Activated CD4-positive, alpha-beta memory T cell treated with anti-CD3 and anti-CD28 coated beads for 36 hours (primary cell): ENCODE measurements around the gene GARNL3. TPM values are rescaled to one million over a fixed set of nuclear protein-coding genes. Genes with fewer than 3 reads are reported as not detected.

Experiments
- CTCF ChIA-PET: fragments of 350-600 bp; sonication (Branson Sonifier 250); formaldehyde crosslinking; loops from one replicate; lab custom pipeline; 2021; ENCODE audit warnings: antibody characterized with exemption, inconsistent platforms; lab: Charles Lee
- POLR2A ChIA-PET: fragments of 350-600 bp; sonication (Branson Sonifier 250); formaldehyde crosslinking; loops from one replicate; lab custom pipeline; 2021; ENCODE audit warnings: antibody characterized with exemption; lab: Charles Lee
- DNase-seq: peaks from one replicate; pipeline ENCODE4 v3.0.0-alpha.2; 2020
- H3K27ac Mint-ChIP-seq: one replicate; pipeline ENCODE4 v1.8.0; 2021; ENCODE audit warnings: mixed read lengths
- H3K27me3 Mint-ChIP-seq: one replicate; pipeline ENCODE4 v1.8.0; 2021; ENCODE audit warnings: mixed read lengths
- H3K36me3 Mint-ChIP-seq: one replicate; pipeline ENCODE4 v1.8.0; 2021; ENCODE audit warnings: mixed read lengths
- H3K4me1 Mint-ChIP-seq: one replicate; pipeline ENCODE4 v1.8.0; 2021; ENCODE audit warnings: low read depth, mixed read lengths
- H3K4me3 Mint-ChIP-seq: one replicate; pipeline ENCODE4 v1.8.0; 2021; ENCODE audit warnings: mild to moderate bottlenecking, mixed read lengths
- H3K9me3 Mint-ChIP-seq: one replicate; pipeline ENCODE4 v1.8.0; 2021; ENCODE audit warnings: mixed read lengths
- intact Hi-C: fragments of 100-400 bp; cut with micrococcal nuclease; formaldehyde crosslinking; loops from one replicate; pipeline ENCODE4 v1.15.1; 2023
- total RNA-seq, 2 experiments: library from RNA; stranded (reverse); gene quantifications; one replicate each; pipeline ENCODE4 v1.2.3, GENCODE V29; 2021

GARNL3 gene
- total RNA-seq, 2 experiments from 2014 or later, result 3.5 to 3.9 TPM

DNA sequence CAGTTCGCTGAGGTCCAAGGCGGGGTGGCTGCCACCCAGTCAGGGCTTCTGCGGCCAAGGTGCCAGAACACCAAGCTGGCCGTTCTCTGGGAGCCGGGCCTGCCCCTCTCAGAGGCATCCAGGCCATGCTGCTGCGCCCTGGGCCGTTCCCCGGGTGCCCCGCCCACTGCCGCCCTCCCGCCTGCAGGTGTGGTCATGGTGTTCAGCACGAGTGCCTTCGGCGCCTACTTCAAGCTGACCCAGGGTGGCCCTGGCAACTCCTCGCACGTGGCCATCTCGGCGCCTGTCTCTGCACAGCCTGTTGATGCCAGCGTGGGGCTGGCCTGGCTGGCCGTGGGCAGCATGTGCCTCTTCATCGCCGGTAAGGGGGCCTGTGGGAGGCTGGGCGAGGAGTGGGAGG, 140.1 kb downstream of the GARNL3 start:
- no peaks in the 10 kb centered on the region for H3K36me3 Mint-ChIP-seq
- no peak overlapping the region for H3K27ac Mint-ChIP-seq
- POLR2A ChIA-PET, result no interaction called here
- intact Hi-C loops, result no loop called here
- H3K4me1 Mint-ChIP-seq, result no peaks in the 10 kb centered on the region
- H3K4me3 Mint-ChIP-seq, result no peak overlapping the region
- CTCF ChIA-PET, result interaction anchor here (1.0 kb wide), 1 partner anchor 8 kb away, joined by 3 read pairs; the partner anchor contains the start of gene SLC2A8
- DNase-seq, result no peak
- H3K27me3 Mint-ChIP-seq, result peaks cover 26% of the 10 kb centered on the region
- H3K9me3 Mint-ChIP-seq, result no peaks in the 10 kb centered on the region

GRCh38 chr9:127405344-127406125, 141.0 kb downstream of the GARNL3 start:
- Mint-ChIP-seq H3K9me3 (no peaks in the 10 kb centered on the region), H3K4me1 (no peaks in the 10 kb centered on the region), H3K27me3 (peaks cover 21% of the 10 kb centered on the region), H3K27ac (no peak overlapping the region), H3K4me3 (no peak overlapping the region), H3K36me3 (no peaks in the 10 kb centered on the region)
- CTCF ChIA-PET, result interaction anchor here (0.6 to 1.0 kb wide), 2 partner anchors 9 to 191 kb away, joined by 3 read pairs; partner anchors contain the start of gene SLC2A8
- POLR2A ChIA-PET, result no interaction called here
- intact Hi-C loops, result no loop called here
- no peak for DNase-seq

- CTCF ChIA-PET, result interaction anchor here (0.7 kb wide), 1 partner anchor 9 kb away, joined by 3 read pairs; no protein-coding TSS in a partner anchor
- no peaks in the 10 kb centered on the region for H3K36me3 Mint-ChIP-seq
- H3K27me3 Mint-ChIP-seq, result peaks cover 18% of the 10 kb centered on the region
- intact Hi-C loops, result no loop called here
- POLR2A ChIA-PET, result no interaction called here
- DNase-seq, result no peak
- no peak overlapping the region for H3K4me3 Mint-ChIP-seq
- no peaks in the 10 kb centered on the region for H3K9me3 Mint-ChIP-seq
- H3K4me1 Mint-ChIP-seq, result no peaks in the 10 kb centered on the region
- H3K27ac Mint-ChIP-seq, result no peak overlapping the region
Measured at GRCh38 chr9:127406799-127407491, 142.4 kb downstream of the GARNL3 start.

- CTCF ChIA-PET, result interaction anchor here (0.7 kb wide), 1 partner anchor 8 kb away, joined by 3 read pairs; no protein-coding TSS in a partner anchor
- H3K4me3 Mint-ChIP-seq, result no peak overlapping the region
Measured at GRCh38 chr9:127407492-127407843, 142.9 kb downstream of the GARNL3 start.

GRCh38 chr9:127411122-127411521, 146.5 kb downstream of the GARNL3 start:
- Mint-ChIP-seq H3K4me3 (no peak overlapping the region), H3K27ac (no peak overlapping the region), H3K27me3 (peaks cover 22% of the 10 kb centered on the region), H3K36me3 (no peaks in the 10 kb centered on the region), H3K4me1 (no peaks in the 10 kb centered on the region), H3K9me3 (no peaks in the 10 kb centered on the region)
- DNase-seq, result no peak
- intact Hi-C loops, result no loop called here
- ChIA-PET POLR2A (no interaction called here), CTCF (no interaction called here)

More at GRCh38 chr9:127407492-127407843, 142.9 kb downstream of the GARNL3 start:
- DNase-seq, result no peak
- Mint-ChIP-seq H3K9me3 (no peaks in the 10 kb centered on the region), H3K27ac (no peak overlapping the region), H3K4me1 (no peaks in the 10 kb centered on the region), H3K36me3 (no peaks in the 10 kb centered on the region), H3K27me3 (peaks cover 15% of the 10 kb centered on the region)
- intact Hi-C loops, result no loop called here
- POLR2A ChIA-PET, result no interaction called here

- intact Hi-C loops, result no loop called here
- peaks cover 23% of the 10 kb centered on the region for H3K27me3 Mint-ChIP-seq
- ChIA-PET POLR2A (interaction anchor here (1.1 kb wide), 1 partner anchor 9 kb away, joined by 3 read pairs; the partner anchor contains the start of gene ZNF79), CTCF (interaction anchor here (1.4 to 1.8 kb wide), 2 partner anchors 8 to 18 kb away, joined by 3 to 4 read pairs; partner anchors contain the start of gene SLC2A8)
- no peaks in the 10 kb centered on the region for H3K9me3 Mint-ChIP-seq
- no peaks in the 10 kb centered on the region for H3K36me3 Mint-ChIP-seq
- H3K4me1 Mint-ChIP-seq, result peaks cover 4% of the 10 kb centered on the region
- DNase-seq, result no peak
- H3K27ac Mint-ChIP-seq, result no peak overlapping the region
- H3K4me3 Mint-ChIP-seq, result no peak overlapping the region
Measured at GRCh38 chr9:127415141-127415540, 150.6 kb downstream of the GARNL3 start.

DNA sequence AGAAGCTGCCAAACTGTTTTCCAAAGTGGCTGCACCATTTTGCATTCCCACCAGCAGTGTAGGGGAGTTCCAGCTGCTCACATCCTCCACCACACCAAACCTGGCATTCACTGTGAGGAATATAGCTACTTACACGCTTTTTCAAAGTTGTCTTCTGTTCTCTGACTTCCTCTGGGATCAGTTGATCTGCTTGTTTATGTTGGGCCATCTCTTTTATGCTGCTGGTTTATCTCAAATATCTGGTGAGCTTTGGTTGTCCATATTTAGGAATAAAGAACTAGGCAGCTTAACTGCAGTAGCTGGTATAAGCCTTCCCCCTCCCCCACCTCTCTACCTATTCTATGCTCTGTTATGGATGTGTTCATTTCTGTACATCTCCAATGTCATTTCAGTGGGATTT, 151.1 kb downstream of the GARNL3 start:
- Mint-ChIP-seq H3K9me3 (no peaks in the 10 kb centered on the region), H3K27me3 (peaks cover 23% of the 10 kb centered on the region), H3K36me3 (no peaks in the 10 kb centered on the region), H3K4me3 (no peak overlapping the region), H3K27ac (no peak overlapping the region), H3K4me1 (peaks cover 4% of the 10 kb centered on the region)
- POLR2A ChIA-PET, result interaction anchor here (1.1 kb wide), 1 partner anchor 8 kb away, joined by 3 read pairs; the partner anchor contains the start of gene ZNF79
- no peak for DNase-seq
- intact Hi-C loops, result no loop called here
- CTCF ChIA-PET, result interaction anchor here (1.4 to 1.8 kb wide), 2 partner anchors 8 to 18 kb away, joined by 3 to 4 read pairs; partner anchors contain the start of gene SLC2A8

- DNase-seq, result no peak
- intact Hi-C loops, result no loop called here
- CTCF ChIA-PET, result interaction anchor here (1.0 to 1.2 kb wide), 3 partner anchors 29 to 203 kb away, joined by 3 to 4 read pairs (median 3); no protein-coding TSS in a partner anchor
- no peaks in the 10 kb centered on the region for H3K36me3 Mint-ChIP-seq
- no peaks in the 10 kb centered on the region for H3K9me3 Mint-ChIP-seq
- peaks cover 4% of the 10 kb centered on the region for H3K4me1 Mint-ChIP-seq
- POLR2A ChIA-PET, result interaction anchor here (1.1 kb wide), 1 partner anchor 34 kb away, joined by 4 read pairs; the partner anchor contains the start of genes LRSAM1 and RPL12
- H3K4me3 Mint-ChIP-seq, result no peak overlapping the region
- H3K27me3 Mint-ChIP-seq, result peaks cover 22% of the 10 kb centered on the region
- H3K27ac Mint-ChIP-seq, result no peak overlapping the region
Measured at GRCh38 chr9:127417131-127418036, 152.8 kb downstream of the GARNL3 start.

- Mint-ChIP-seq H3K4me3 (no peak overlapping the region), H3K36me3 (no peaks in the 10 kb centered on the region), H3K4me1 (peaks cover 8% of the 10 kb centered on the region), H3K27me3 (peaks cover 22% of the 10 kb centered on the region), H3K9me3 (no peaks in the 10 kb centered on the region), H3K27ac (no peak overlapping the region)
- DNase-seq, result peak; percentile 62
- ChIA-PET CTCF (interaction anchor here (1.1 to 1.2 kb wide), 2 partner anchors 30 to 204 kb away, joined by 3 to 4 read pairs; no protein-coding TSS in a partner anchor), POLR2A (interaction anchor here (1.1 kb wide), 1 partner anchor 33 kb away, joined by 4 read pairs; the partner anchor contains the start of genes LRSAM1 and RPL12)
- intact Hi-C loops, result no loop called here
Measured at GRCh38 chr9:127418037-127418471, 153.5 kb downstream of the GARNL3 start.

- no peaks in the 10 kb centered on the region for H3K9me3 Mint-ChIP-seq
- CTCF ChIA-PET, result no interaction called here
- DNase-seq, result no peak
Measured at GRCh38 chr9:127419348-127419747, 154.8 kb downstream of the GARNL3 start.

DNA sequence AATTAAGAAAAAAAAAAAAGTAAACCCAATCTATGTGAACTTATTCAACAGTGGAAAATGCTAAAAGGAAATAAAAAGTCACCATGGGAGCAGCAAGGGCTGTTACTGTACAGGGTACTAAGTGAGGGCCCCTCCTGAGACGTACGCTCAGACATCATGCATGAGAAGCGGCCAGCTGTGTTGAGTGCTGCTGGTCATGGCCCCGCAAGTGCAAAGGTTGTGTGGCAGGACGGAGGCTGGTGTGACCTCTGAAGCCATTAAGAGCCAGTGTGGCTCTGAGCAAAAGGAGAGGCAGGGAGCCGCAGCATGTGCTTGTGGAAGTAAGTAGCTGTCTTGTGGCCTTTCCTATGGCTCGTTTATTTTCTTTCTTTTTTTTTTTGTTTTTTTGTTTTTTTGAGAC, 156.5 kb downstream of the GARNL3 start:
- Mint-ChIP-seq H3K4me1 (peaks cover 22% of the 10 kb centered on the region), H3K27me3 (peaks cover 5% of the 10 kb centered on the region), H3K4me3 (no peak overlapping the region), H3K27ac (no peak overlapping the region), H3K36me3 (peaks cover 5% of the 10 kb centered on the region), H3K9me3 (no peaks in the 10 kb centered on the region)
- CTCF ChIA-PET, result no interaction called here
- POLR2A ChIA-PET, result no interaction called here
- intact Hi-C loops, result loop anchor here (10.0 kb wide), 2 partner anchors 106 to 176 kb away; no protein-coding TSS in a partner anchor
- DNase-seq, result no peak

More at GRCh38 chr9:127419348-127419747, 154.8 kb downstream of the GARNL3 start:
- POLR2A ChIA-PET, result no interaction called here
- no peak overlapping the region for H3K27ac Mint-ChIP-seq
- intact Hi-C loops, result no loop called here
- peaks cover 11% of the 10 kb centered on the region for H3K4me1 Mint-ChIP-seq
- no peak overlapping the region for H3K4me3 Mint-ChIP-seq
- peaks cover 17% of the 10 kb centered on the region for H3K27me3 Mint-ChIP-seq
- H3K36me3 Mint-ChIP-seq, result peaks cover 2% of the 10 kb centered on the region
